ENCODE measurements around the gene SEH1L.

The SEH1L gene

GRCh38 chr18:13014818-13015217 is 67.0 kb downstream of the SEH1L start:
- Mint-ChIP-seq H3K4me3 (no peak overlapping the region), H3K27ac (no peak overlapping the region), H3K9me3 (no peaks in the 10 kb centered on the region), H3K4me1 (ENCODE audit: low read depth in 2 of 2) (no peaks in the 10 kb centered on the region), H3K27me3 (no peaks in the 10 kb centered on the region), H3K36me3 (ENCODE audit: insufficient read depth) (peaks cover 69% of the 10 kb centered on the region)
- no peak for DNase-seq
- no peak for ATAC-seq (replicated peaks)

GRCh38 chr18:13017247-13017875 is 69.5 kb downstream of the SEH1L start:
- H3K9me3 Mint-ChIP-seq, result no peaks in the 10 kb centered on the region
- no peak overlapping the region for H3K4me3 Mint-ChIP-seq
- H3K27me3 Mint-ChIP-seq, result no peaks in the 10 kb centered on the region
- peaks cover 75% of the 10 kb centered on the region for H3K36me3 Mint-ChIP-seq (ENCODE audit: insufficient read depth)
- no peak overlapping the region for H3K27ac Mint-ChIP-seq
- no peak for DNase-seq
- H3K4me1 Mint-ChIP-seq (ENCODE audit: low read depth in 2 of 2), result peaks cover 2 to 4% of the 10 kb centered on the region in 2 donors
- ATAC-seq (replicated peaks), result no peak

- Mint-ChIP-seq H3K27me3 (no peaks in the 10 kb centered on the region), H3K36me3 (ENCODE audit: insufficient read depth) (peaks cover 74% of the 10 kb centered on the region), H3K4me3 (no peak overlapping the region), H3K9me3 (no peaks in the 10 kb centered on the region), H3K27ac (peak overlapping the region in 1 of 2 donors; percentile 15), H3K4me1 (ENCODE audit: low read depth in 2 of 2) (peaks cover 2 to 4% of the 10 kb centered on the region in 2 donors)
- ATAC-seq (replicated peaks) (no peak), DNase-seq (no peak)
Observed at GRCh38 chr18:13018374-13018773, 70.6 kb downstream of the SEH1L start.

- no peak for ATAC-seq (replicated peaks)
- no peak for DNase-seq
- peak overlapping the region; percentile 15 to 72 for H3K27ac Mint-ChIP-seq
Observed at GRCh38 chr18:13019301-13019700, 71.5 kb downstream of the SEH1L start.

GRCh38 chr18:13022644-13023043 is 74.8 kb downstream of the SEH1L start:
- Mint-ChIP-seq H3K4me1 (ENCODE audit: low read depth in 2 of 2) (peaks cover 5 to 25% of the 10 kb centered on the region in 2 donors), H3K9me3 (no peaks in the 10 kb centered on the region), H3K27me3 (no peaks in the 10 kb centered on the region), H3K27ac (peak overlapping the region in 1 of 2 donors; percentile 25), H3K36me3 (ENCODE audit: insufficient read depth) (peaks cover 60% of the 10 kb centered on the region), H3K4me3 (no peak overlapping the region)
- DNase-seq, result no peak
- no peak for ATAC-seq (replicated peaks)

More at GRCh38 chr18:13019301-13019700, 71.5 kb downstream of the SEH1L start:
- H3K27me3 Mint-ChIP-seq, result no peaks in the 10 kb centered on the region
- no peaks in the 10 kb centered on the region for H3K9me3 Mint-ChIP-seq
- peaks cover 2 to 12% of the 10 kb centered on the region in 2 donors for H3K4me1 Mint-ChIP-seq (ENCODE audit: low read depth in 2 of 2)
- H3K4me3 Mint-ChIP-seq, result no peak overlapping the region
- H3K36me3 Mint-ChIP-seq (ENCODE audit: insufficient read depth), result peaks cover 74% of the 10 kb centered on the region

DNA sequence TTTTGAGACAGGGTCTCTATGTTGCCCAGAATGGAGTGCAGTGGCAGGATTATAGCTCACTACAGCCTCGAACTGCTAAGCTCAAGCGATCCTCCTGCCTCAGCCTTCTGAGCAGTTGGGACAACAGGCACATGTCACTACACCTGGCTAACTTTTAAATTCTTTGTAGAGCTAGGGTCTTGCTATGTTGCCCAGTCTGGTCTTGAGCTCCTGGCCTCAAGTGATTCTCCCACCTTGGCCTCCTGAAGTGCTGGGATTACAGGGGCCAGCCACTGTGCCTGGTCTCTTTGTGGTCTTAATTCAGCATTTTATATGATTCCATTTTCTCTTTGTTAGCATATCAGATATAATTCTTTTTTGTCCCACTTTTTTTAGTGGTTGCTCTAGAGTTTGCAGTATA is 77.4 kb downstream of the SEH1L start:
- peaks cover 5 to 21% of the 10 kb centered on the region in 2 donors for H3K4me1 Mint-ChIP-seq (ENCODE audit: low read depth in 2 of 2)
- H3K4me3 Mint-ChIP-seq, result no peak overlapping the region
- no peaks in the 10 kb centered on the region for H3K27me3 Mint-ChIP-seq
- ATAC-seq (replicated peaks) (no peak), DNase-seq (no peak)
- peaks cover 42% of the 10 kb centered on the region for H3K36me3 Mint-ChIP-seq (ENCODE audit: insufficient read depth)
- peak overlapping the region in 1 of 2 donors; percentile 79 for H3K27ac Mint-ChIP-seq
- no peaks in the 10 kb centered on the region for H3K9me3 Mint-ChIP-seq

DNA sequence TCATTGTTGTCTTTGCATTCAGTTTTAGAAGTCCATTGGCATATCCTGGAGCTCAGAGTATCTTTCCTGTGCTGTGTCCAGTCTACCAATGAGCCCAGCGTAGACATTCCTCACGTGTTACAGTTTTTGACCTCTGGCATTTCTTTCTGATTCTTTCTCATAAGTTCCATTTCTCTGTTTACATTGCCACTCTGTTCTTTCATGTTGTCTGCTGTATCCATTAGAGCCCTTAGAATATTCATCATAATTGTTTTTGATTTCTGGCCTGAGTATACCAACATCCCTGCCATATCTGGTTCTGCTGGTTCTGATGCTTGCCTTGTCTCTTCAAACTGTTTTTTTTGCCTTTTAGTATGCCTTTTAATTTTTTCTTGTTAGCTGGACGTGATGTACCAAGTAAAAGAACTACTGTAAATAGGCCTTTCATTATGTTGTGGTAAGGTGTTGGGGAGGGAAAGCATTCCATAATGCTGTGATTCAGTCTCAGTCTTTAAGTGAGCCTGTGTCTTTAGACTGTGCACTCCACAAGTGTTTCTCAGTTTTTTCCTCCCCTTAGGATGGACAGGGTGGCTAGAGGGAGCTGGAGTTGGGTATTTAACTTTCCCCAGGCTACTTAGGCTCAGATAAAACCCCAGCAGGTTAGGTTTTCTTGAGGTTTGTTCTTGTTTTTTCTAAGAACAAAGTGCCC is 78.9 kb downstream of the SEH1L start:
- ATAC-seq (replicated peaks) (no peak), DNase-seq (no peak)
- Mint-ChIP-seq H3K36me3 (ENCODE audit: insufficient read depth) (peaks cover 39% of the 10 kb centered on the region), H3K27ac (peak overlapping the region in 1 of 2 donors; percentile 79), H3K4me3 (no peak overlapping the region), H3K27me3 (no peaks in the 10 kb centered on the region), H3K4me1 (ENCODE audit: low read depth in 2 of 2) (peaks cover 8 to 25% of the 10 kb centered on the region in 2 donors), H3K9me3 (no peaks in the 10 kb centered on the region)

GRCh38 chr18:13028869-13029268 is 81.1 kb downstream of the SEH1L start:
- Mint-ChIP-seq H3K4me1 (ENCODE audit: low read depth in 2 of 2) (peaks cover 13 to 33% of the 10 kb centered on the region in 2 donors), H3K36me3 (ENCODE audit: insufficient read depth) (peaks cover 38% of the 10 kb centered on the region), H3K9me3 (no peaks in the 10 kb centered on the region), H3K27ac (no peak overlapping the region), H3K4me3 (no peak overlapping the region), H3K27me3 (no peaks in the 10 kb centered on the region)
- no peak for DNase-seq
- ATAC-seq (replicated peaks), result no peak

- H3K27ac Mint-ChIP-seq, result peak overlapping the region; percentile 1 to 13
- ATAC-seq (replicated peaks), result peak; percentile 69
- peaks cover 10 to 20% of the 10 kb centered on the region in 2 donors for H3K4me1 Mint-ChIP-seq (ENCODE audit: low read depth in 2 of 2)
- no peaks in the 10 kb centered on the region for H3K9me3 Mint-ChIP-seq
- H3K27me3 Mint-ChIP-seq, result no peaks in the 10 kb centered on the region
- no peak for DNase-seq
- peak overlapping the region; percentile 6 to 22 for H3K4me3 Mint-ChIP-seq
- H3K36me3 Mint-ChIP-seq (ENCODE audit: insufficient read depth), result peaks cover 28% of the 10 kb centered on the region
Observed at GRCh38 chr18:13032173-13032572, 84.4 kb downstream of the SEH1L start.

DNA sequence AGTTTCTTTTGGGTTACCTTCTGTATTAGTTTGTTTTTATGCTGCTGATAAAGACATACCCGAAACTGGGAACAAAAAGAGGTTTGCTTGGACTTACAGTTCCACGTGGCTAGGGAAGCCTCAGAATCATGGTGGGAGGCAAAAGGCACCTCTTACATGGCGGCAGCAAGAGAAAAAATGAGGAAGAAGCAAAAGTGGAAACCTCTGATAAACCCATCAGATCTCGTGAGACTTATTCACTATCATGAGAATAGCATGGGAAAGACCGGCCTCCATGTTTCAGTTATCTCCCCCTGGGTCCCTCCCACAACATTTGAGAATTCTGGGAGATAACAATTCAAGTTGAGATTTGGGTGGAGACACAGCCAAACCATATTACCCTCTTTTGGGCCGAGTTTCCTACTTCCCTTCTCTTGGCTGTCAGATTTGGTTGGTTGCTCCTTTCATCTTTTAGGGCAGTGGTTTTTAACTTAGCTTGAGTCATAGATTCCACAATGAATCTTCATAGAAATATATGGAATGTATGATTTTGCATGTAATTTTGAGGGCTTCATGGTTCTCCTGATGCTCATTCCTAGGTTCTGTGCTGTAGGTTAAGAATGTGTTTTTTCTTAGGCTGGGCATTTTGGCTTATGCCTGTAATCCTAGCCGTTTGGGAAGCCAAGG is 87.6 kb downstream of the SEH1L start:
- ATAC-seq (replicated peaks) (no peak), DNase-seq (no peak)
- Mint-ChIP-seq H3K27me3 (no peaks in the 10 kb centered on the region), H3K9me3 (no peaks in the 10 kb centered on the region), H3K27ac (peak overlapping the region in 1 of 2 donors; percentile 75), H3K4me1 (ENCODE audit: low read depth in 2 of 2) (peaks cover 12 to 20% of the 10 kb centered on the region in 2 donors), H3K36me3 (ENCODE audit: insufficient read depth) (peaks cover 22% of the 10 kb centered on the region), H3K4me3 (no peak overlapping the region)

DNA sequence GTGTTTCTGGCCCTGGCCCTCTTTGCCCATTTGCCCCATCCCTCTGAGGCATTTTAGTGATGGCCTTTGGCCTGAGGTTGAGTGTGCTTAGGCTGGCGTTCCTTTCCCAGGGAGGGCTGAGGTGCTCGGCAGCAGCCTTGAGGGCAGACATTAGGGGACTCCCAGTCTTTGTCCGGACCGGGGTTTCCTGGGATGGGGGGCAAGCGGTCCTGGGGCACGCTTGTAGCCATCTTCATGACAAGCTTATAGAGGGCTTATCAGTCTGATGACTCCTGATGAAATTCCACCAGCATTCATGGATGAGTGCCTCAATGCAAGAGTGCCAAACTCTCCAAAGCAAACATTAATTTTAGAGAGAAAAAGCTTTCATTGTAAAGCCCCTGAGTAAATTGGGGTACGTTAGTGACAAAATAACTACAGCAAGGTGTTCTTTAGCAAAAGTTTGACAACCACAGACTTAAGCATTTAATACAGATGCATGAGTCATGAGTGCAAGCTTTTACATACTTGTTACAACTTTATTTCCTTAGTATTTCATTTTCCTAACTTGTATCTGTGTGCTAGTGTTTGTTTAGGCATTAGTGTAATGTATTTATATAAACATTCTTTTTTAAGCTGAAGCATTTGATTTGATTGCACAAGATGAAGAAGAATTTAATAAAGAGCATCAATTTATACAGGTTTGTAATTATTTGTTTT is 89.0 kb downstream of the SEH1L start:
- ATAC-seq (replicated peaks), result no peak
- no peaks in the 10 kb centered on the region for H3K27me3 Mint-ChIP-seq
- peaks cover 8 to 15% of the 10 kb centered on the region in 2 donors for H3K4me1 Mint-ChIP-seq (ENCODE audit: low read depth in 2 of 2)
- H3K4me3 Mint-ChIP-seq, result no peak overlapping the region
- H3K36me3 Mint-ChIP-seq (ENCODE audit: insufficient read depth), result peaks cover 20% of the 10 kb centered on the region
- no peak for DNase-seq
- peak overlapping the region in 1 of 2 donors; percentile 28 for H3K27ac Mint-ChIP-seq
- no peaks in the 10 kb centered on the region for H3K9me3 Mint-ChIP-seq
